ENCODE data around the gene CREB3.

The CREB3 gene

DNA sequence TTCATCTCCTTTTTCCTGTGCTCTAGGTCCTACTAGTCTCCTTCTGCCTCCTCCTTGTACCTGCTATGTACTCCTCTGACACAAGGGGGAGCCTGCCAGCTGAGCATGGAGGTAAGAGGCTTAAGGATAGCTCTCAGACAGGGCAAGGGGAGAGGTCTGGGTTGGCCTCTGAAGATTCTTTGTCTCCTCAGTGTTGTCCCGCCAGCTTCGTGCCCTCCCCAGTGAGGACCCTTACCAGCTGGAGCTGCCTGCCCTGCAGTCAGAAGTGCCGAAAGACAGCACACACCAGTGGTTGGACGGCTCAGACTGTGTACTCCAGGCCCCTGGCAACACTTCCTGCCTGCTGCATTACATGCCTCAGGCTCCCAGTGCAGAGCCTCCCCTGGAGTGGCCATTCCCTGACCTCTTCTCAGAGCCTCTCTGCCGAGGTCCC lies 3.8 kb downstream of the CREB3 start:
- peak; percentile 39 for ATAC-seq (ENCODE audit: insufficient read depth, low read depth)
- peak; percentile 74 for DNase-seq

GRCh38 chr9:35737143-35737542 lies 4.7 kb downstream of the CREB3 start:
- H3K27me3 ChIP-seq (ENCODE audit: insufficient read depth, low read length, poor library complexity), result no peaks in the 10 kb centered on the region
- H3K27ac ChIP-seq (ENCODE audit: low read length), result no peak overlapping the region
- H3K4me1 ChIP-seq (ENCODE audit: insufficient read depth, low read length), result peaks cover 19% of the 10 kb centered on the region
- peaks cover 65% of the 10 kb centered on the region for H3K36me3 ChIP-seq (ENCODE audit: insufficient read depth, low read length)
- ATAC-seq (ENCODE audit: insufficient read depth, low read depth) (no peak), DNase-seq (no peak)
- no peak overlapping the region for H3K9ac ChIP-seq (ENCODE audit: low read depth, low read length)
- H4K20me1 ChIP-seq (ENCODE audit: insufficient read depth, low read length), result no peaks in the 10 kb centered on the region
- H3K4me3 ChIP-seq (ENCODE audit: low read depth in 1 of 2, low read length in 2 of 2), result no peak overlapping the region
- no peak for TF ChIP-seq EZH2 (IDR thresholded peaks at IDR 0.05; ENCODE audit: borderline replicate concordance, low read depth, low read length, severe bottlenecking)
- TF ChIP-seq, protein P1, sequence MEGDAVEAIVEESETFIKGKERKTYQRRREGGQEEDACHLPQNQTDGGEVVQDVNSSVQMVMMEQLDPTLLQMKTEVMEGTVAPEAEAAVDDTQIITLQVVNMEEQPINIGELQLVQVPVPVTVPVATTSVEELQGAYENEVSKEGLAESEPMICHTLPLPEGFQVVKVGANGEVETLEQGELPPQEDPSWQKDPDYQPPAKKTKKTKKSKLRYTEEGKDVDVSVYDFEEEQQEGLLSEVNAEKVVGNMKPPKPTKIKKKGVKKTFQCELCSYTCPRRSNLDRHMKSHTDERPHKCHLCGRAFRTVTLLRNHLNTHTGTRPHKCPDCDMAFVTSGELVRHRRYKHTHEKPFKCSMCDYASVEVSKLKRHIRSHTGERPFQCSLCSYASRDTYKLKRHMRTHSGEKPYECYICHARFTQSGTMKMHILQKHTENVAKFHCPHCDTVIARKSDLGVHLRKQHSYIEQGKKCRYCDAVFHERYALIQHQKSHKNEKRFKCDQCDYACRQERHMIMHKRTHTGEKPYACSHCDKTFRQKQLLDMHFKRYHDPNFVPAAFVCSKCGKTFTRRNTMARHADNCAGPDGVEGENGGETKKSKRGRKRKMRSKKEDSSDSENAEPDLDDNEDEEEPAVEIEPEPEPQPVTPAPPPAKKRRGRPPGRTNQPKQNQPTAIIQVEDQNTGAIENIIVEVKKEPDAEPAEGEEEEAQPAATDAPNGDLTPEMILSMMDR (IDR thresholded peaks at IDR 0.05; ENCODE audit: borderline replicate concordance, extremely low read depth, low read length, poor library complexity, severe bottlenecking), result no peak
- no peaks in the 10 kb centered on the region for H3K9me3 ChIP-seq (ENCODE audit: insufficient read depth, low read length, severe bottlenecking)
- H3K79me2 ChIP-seq (ENCODE audit: insufficient read depth, low read length), result peaks cover 14% of the 10 kb centered on the region
- no peak overlapping the region for H3K4me2 ChIP-seq (ENCODE audit: insufficient read depth, low read length)
- H2AFZ ChIP-seq (ENCODE audit: low read depth, low read length), result no peak overlapping the region

More for the DNA sequence above, 3.8 kb downstream of the CREB3 start:
- H3K36me3 ChIP-seq (ENCODE audit: insufficient read depth, low read length), result peaks cover 63% of the 10 kb centered on the region
- H3K79me2 ChIP-seq (ENCODE audit: insufficient read depth, low read length), result peaks cover 21% of the 10 kb centered on the region
- H4K20me1 ChIP-seq (ENCODE audit: insufficient read depth, low read length), result no peaks in the 10 kb centered on the region
- no peak overlapping the region for H3K4me3 ChIP-seq (ENCODE audit: low read depth in 1 of 2, low read length in 2 of 2)
- H2AFZ ChIP-seq (ENCODE audit: low read depth, low read length), result no peak overlapping the region
- no peak overlapping the region for H3K27ac ChIP-seq (ENCODE audit: low read length)
- no peaks in the 10 kb centered on the region for H3K27me3 ChIP-seq (ENCODE audit: insufficient read depth, low read length, poor library complexity)
- H3K4me1 ChIP-seq (ENCODE audit: insufficient read depth, low read length), result peaks cover 18% of the 10 kb centered on the region
- H3K9me3 ChIP-seq (ENCODE audit: insufficient read depth, low read length, severe bottlenecking), result no peaks in the 10 kb centered on the region
- H3K4me2 ChIP-seq (ENCODE audit: insufficient read depth, low read length), result no peak overlapping the region
- no peak for TF ChIP-seq EZH2 (IDR thresholded peaks at IDR 0.05; ENCODE audit: borderline replicate concordance, low read depth, low read length, severe bottlenecking)
- TF ChIP-seq, protein P1 (IDR thresholded peaks at IDR 0.05; ENCODE audit: borderline replicate concordance, extremely low read depth, low read length, poor library complexity, severe bottlenecking), result peak; percentile 93
- H3K9ac ChIP-seq (ENCODE audit: low read depth, low read length), result no peak overlapping the region

DNA sequence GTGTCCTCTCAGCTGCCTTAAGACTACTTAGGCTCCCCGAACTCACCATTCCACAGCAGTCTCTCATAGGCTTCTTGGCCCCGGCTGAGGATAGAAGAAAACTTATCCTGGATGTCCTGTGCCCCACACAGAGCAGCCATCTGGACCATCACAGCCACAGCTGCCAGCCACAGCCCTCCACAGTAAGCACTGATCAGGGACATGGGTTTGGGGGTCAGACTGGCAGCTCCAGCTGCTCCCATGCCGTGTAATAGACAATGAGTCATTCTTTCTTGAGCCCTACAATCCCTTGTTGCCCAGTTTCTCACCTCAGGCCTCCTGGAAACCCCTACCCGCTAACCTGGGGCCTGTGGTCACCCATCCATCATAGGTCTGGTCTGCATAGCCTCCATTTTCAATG lies 5.7 kb downstream of the CREB3 start:
- Histone ChIP-seq H3K36me3 (ENCODE audit: insufficient read depth, low read length) (peaks cover 66% of the 10 kb centered on the region), H3K9ac (ENCODE audit: low read depth, low read length) (no peak overlapping the region), H3K9me3 (ENCODE audit: insufficient read depth, low read length, severe bottlenecking) (no peaks in the 10 kb centered on the region), H3K27ac (ENCODE audit: low read length) (no peak overlapping the region), H2AFZ (ENCODE audit: low read depth, low read length) (no peak overlapping the region), H3K27me3 (ENCODE audit: insufficient read depth, low read length, poor library complexity) (no peaks in the 10 kb centered on the region), H3K4me2 (ENCODE audit: insufficient read depth, low read length) (no peak overlapping the region), H3K79me2 (ENCODE audit: insufficient read depth, low read length) (peaks cover 6% of the 10 kb centered on the region), H3K4me1 (ENCODE audit: insufficient read depth, low read length) (peaks cover 14% of the 10 kb centered on the region), H4K20me1 (ENCODE audit: insufficient read depth, low read length) (no peaks in the 10 kb centered on the region), H3K4me3 (ENCODE audit: low read depth in 1 of 2, low read length in 2 of 2) (no peak overlapping the region)
- ATAC-seq (ENCODE audit: insufficient read depth, low read depth), result no peak
- DNase-seq, result no peak
- TF ChIP-seq EZH2 (IDR thresholded peaks at IDR 0.05; ENCODE audit: borderline replicate concordance, low read depth, low read length, severe bottlenecking), result no peak
- TF ChIP-seq, protein P1 (IDR thresholded peaks at IDR 0.05; ENCODE audit: borderline replicate concordance, extremely low read depth, low read length, poor library complexity, severe bottlenecking), result no peak

- no peak overlapping the region for H3K9ac ChIP-seq (ENCODE audit: low read depth, low read length)
- H4K20me1 ChIP-seq (ENCODE audit: insufficient read depth, low read length), result no peaks in the 10 kb centered on the region
- H3K9me3 ChIP-seq (ENCODE audit: insufficient read depth, low read length, severe bottlenecking), result no peaks in the 10 kb centered on the region
- no peak overlapping the region for H2AFZ ChIP-seq (ENCODE audit: low read depth, low read length)
- DNase-seq, result no peak
- peaks cover 73% of the 10 kb centered on the region for H3K36me3 ChIP-seq (ENCODE audit: insufficient read depth, low read length)
- TF ChIP-seq EZH2 (IDR thresholded peaks at IDR 0.05; ENCODE audit: borderline replicate concordance, low read depth, low read length, severe bottlenecking), result no peak
- TF ChIP-seq, protein P1 (IDR thresholded peaks at IDR 0.05; ENCODE audit: borderline replicate concordance, extremely low read depth, low read length, poor library complexity, severe bottlenecking), result no peak
- no peaks in the 10 kb centered on the region for H3K79me2 ChIP-seq (ENCODE audit: insufficient read depth, low read length)
- H3K4me2 ChIP-seq (ENCODE audit: insufficient read depth, low read length), result no peak overlapping the region
- peaks cover 7% of the 10 kb centered on the region for H3K4me1 ChIP-seq (ENCODE audit: insufficient read depth, low read length)
- no peak overlapping the region for H3K4me3 ChIP-seq (ENCODE audit: low read depth in 1 of 2, low read length in 2 of 2)
- no peaks in the 10 kb centered on the region for H3K27me3 ChIP-seq (ENCODE audit: insufficient read depth, low read length, poor library complexity)
- no peak overlapping the region for H3K27ac ChIP-seq (ENCODE audit: low read length)
- no peak for ATAC-seq (ENCODE audit: insufficient read depth, low read depth)
These were observed 6.5 kb downstream of the CREB3 start for GRCh38 chr9:35738924-35739323.

All from DND-41 (cell line).